ENCODE data around the gene SLFN12L.
A peak's percentile ranks its signal among the peaks of the same experiment; 100 is the strongest.

DNA sequence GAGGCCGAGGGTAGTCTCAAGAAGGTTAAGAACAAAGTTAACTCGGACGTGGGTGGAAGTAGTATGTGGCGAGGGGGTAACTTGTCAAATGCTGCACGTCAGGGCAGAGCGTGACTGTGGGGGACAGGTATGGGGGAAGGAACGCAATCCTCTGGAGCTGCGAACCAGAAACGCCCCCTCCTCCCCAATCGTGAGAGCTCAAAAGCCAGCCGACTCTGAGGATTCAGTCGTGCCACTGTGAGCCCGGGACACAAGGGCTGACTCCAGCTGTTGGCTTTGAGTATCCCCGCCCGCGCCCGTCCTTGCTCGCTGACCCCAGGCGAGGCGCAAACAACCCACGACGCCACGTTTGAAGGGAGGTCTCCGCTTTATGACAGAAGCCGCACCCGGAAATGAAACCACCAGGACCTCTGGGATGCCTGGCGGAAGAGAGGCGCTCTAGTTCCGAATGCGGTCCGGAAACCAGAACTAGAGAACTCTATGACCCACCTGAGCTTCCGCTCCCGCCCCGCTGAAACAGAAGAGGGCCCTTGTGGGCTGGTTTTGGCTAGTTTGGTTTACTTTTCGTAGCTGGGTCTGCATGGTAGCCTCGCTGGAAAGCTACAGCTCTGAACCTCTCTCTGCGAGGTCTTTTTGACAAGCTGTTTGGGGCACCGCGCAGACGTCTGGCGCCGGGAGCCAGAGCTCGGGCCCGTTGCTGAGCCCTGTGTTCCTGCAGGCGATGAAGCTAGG lies 40.9 kb upstream of the SLFN12L start, which contains the start of gene PEX12:
- TF ChIP-seq, protein P1, sequence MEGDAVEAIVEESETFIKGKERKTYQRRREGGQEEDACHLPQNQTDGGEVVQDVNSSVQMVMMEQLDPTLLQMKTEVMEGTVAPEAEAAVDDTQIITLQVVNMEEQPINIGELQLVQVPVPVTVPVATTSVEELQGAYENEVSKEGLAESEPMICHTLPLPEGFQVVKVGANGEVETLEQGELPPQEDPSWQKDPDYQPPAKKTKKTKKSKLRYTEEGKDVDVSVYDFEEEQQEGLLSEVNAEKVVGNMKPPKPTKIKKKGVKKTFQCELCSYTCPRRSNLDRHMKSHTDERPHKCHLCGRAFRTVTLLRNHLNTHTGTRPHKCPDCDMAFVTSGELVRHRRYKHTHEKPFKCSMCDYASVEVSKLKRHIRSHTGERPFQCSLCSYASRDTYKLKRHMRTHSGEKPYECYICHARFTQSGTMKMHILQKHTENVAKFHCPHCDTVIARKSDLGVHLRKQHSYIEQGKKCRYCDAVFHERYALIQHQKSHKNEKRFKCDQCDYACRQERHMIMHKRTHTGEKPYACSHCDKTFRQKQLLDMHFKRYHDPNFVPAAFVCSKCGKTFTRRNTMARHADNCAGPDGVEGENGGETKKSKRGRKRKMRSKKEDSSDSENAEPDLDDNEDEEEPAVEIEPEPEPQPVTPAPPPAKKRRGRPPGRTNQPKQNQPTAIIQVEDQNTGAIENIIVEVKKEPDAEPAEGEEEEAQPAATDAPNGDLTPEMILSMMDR (IDR thresholded peaks at IDR 0.05): no peak
- peak in 1 of 2 donors; percentile 50 for TF ChIP-seq POLR2A (IDR thresholded peaks at IDR 0.05)

Measured in vagina (tissue), 2 donors.